HK-2 (cell line): ENCODE results near the gene PPP1R14B.
A peak's percentile ranks its signal among the peaks of the same experiment; 100 is the strongest.

Experiments
- DNase-seq: peaks from one replicate; pipeline ENCODE4 v3.0.0-alpha.2; 2018; ENCODE audit not compliant: unreplicated experiment

Gene PPP1R14B

GRCh38 chr11:64246871-64247728 is at the start of gene PPP1R14B:
Gene PPP1R14B, minus strand, starts transcription at chr11:64246943. Its CDS starts 270 bp downstream, at chr11:64246673.
- peak; percentile 76 for DNase-seq

- DNase-seq, result no peak
These were observed 49.5 kb upstream of the PPP1R14B start for GRCh38 chr11:64296236-64296635.

- DNase-seq, result no peak
These were observed 49.0 kb upstream of the PPP1R14B start for GRCh38 chr11:64295760-64296159.

- no peak for DNase-seq
These were observed 48.0 kb upstream of the PPP1R14B start for GRCh38 chr11:64294774-64295173.

GRCh38 chr11:64292460-64293254 is 45.9 kb upstream of the PPP1R14B start:
- DNase-seq, result no peak

- no peak for DNase-seq
These were observed 45.2 kb upstream of the PPP1R14B start for GRCh38 chr11:64291752-64292459.

GRCh38 chr11:64291262-64291751 is 44.6 kb upstream of the PPP1R14B start, which contains the start of gene KCNK4:
Gene KCNK4, plus strand, starts transcription at chr11:64291302. Its CDS starts 1,717 bp downstream, at chr11:64293019.
- no peak for DNase-seq

- DNase-seq, result no peak
These were observed 43.9 kb upstream of the PPP1R14B start for GRCh38 chr11:64290352-64291261.

- no peak for DNase-seq
These were observed 42.3 kb upstream of the PPP1R14B start for GRCh38 chr11:64289002-64289564.

- DNase-seq, result no peak
These were observed 41.6 kb upstream of the PPP1R14B start for GRCh38 chr11:64288353-64288750.

- no peak for DNase-seq
These were observed 41.1 kb upstream of the PPP1R14B start for GRCh38 chr11:64287676-64288352.

- no peak for DNase-seq
These were observed 40.0 kb upstream of the PPP1R14B start for GRCh38 chr11:64286801-64287159.

- DNase-seq, result peak; percentile 31
These were observed 39.4 kb upstream of the PPP1R14B start for GRCh38 chr11:64285885-64286800.

- peak; percentile 75 for DNase-seq
These were observed 38.5 kb upstream of the PPP1R14B start, which contains the start of gene GPR137 for GRCh38 chr11:64284962-64285884. Gene GPR137, plus strand, starts transcription at chr11:64285848. Its CDS starts 677 bp downstream, at chr11:64286525.

GRCh38 chr11:64284048-64284961 is 37.6 kb upstream of the PPP1R14B start, which contains the start of gene BAD:
Gene BAD, minus strand, starts transcription at chr11:64284665. Its CDS starts 297 bp downstream, at chr11:64284368.
- peak; percentile 89 for DNase-seq

- no peak for DNase-seq
These were observed 36.3 kb upstream of the PPP1R14B start for GRCh38 chr11:64283092-64283491.
